Measurements from ENCODE around the gene SUMF1.
"Not testable (repeated sequence)": the region's sequence is repeated elsewhere in the genome, so short reads cannot be mapped to it uniquely, and the experiment has no call there.

SUMF1 gene

GRCh38 chr3:4332111-4332510, 135.0 kb downstream of the SUMF1 start:
- DNase-seq (ENCODE audit: low read depth in 2 of 2) = no peak
- no peak overlapping the region for H3K4me3 ChIP-seq (replicated peaks in 1 of 2; ENCODE audit: low read depth in 2 of 2, low read length in 2 of 2)
- TF ChIP-seq CTCF (IDR thresholded peaks at IDR 0.05; ENCODE audit: low read depth, low read length) = no peak

GRCh38 chr3:4329806-4330205, 137.3 kb downstream of the SUMF1 start:
- H3K4me3 ChIP-seq (replicated peaks in 1 of 2; ENCODE audit: low read depth in 2 of 2, low read length in 2 of 2); DNase-seq (ENCODE audit: low read depth in 2 of 2): not testable (repeated sequence)

- no peak for TF ChIP-seq CTCF (IDR thresholded peaks at IDR 0.05; ENCODE audit: low read depth, low read length)
- no peak overlapping the region for H3K4me3 ChIP-seq (replicated peaks in 1 of 2; ENCODE audit: low read depth in 2 of 2, low read length in 2 of 2)
- no peak for DNase-seq (ENCODE audit: low read depth in 2 of 2)
These were observed 140.2 kb downstream of the SUMF1 start for GRCh38 chr3:4326868-4327267.

- TF ChIP-seq CTCF (IDR thresholded peaks at IDR 0.05; ENCODE audit: low read depth, low read length) = no peak
- H3K4me3 ChIP-seq (replicated peaks in 1 of 2; ENCODE audit: low read depth in 2 of 2, low read length in 2 of 2) = no peak overlapping the region
- DNase-seq (ENCODE audit: low read depth in 2 of 2) = peak; percentile 49 to 53
These were observed 143.6 kb downstream of the SUMF1 start for GRCh38 chr3:4323246-4324027.

GRCh38 chr3:4322635-4323034, 144.4 kb downstream of the SUMF1 start:
- peak; percentile 97 for DNase-seq (ENCODE audit: low read depth in 2 of 2)
- TF ChIP-seq CTCF (IDR thresholded peaks at IDR 0.05; ENCODE audit: low read depth, low read length) = no peak
- no peak overlapping the region for H3K4me3 ChIP-seq (replicated peaks in 1 of 2; ENCODE audit: low read depth in 2 of 2, low read length in 2 of 2)

- no peak for DNase-seq (ENCODE audit: low read depth in 2 of 2)
- no peak for TF ChIP-seq CTCF (IDR thresholded peaks at IDR 0.05; ENCODE audit: low read depth, low read length)
- H3K4me3 ChIP-seq (replicated peaks in 1 of 2; ENCODE audit: low read depth in 2 of 2, low read length in 2 of 2) = no peak overlapping the region
These were observed 145.3 kb downstream of the SUMF1 start for GRCh38 chr3:4321732-4322131.

GRCh38 chr3:4320096-4320911, 146.8 kb downstream of the SUMF1 start:
- TF ChIP-seq CTCF (IDR thresholded peaks at IDR 0.05; ENCODE audit: low read depth, low read length) = no peak
- DNase-seq (ENCODE audit: low read depth in 2 of 2) = peak in 1 of 2 donors; percentile 25
- H3K4me3 ChIP-seq (replicated peaks in 1 of 2; ENCODE audit: low read depth in 2 of 2, low read length in 2 of 2) = no peak overlapping the region
